ENCODE measurements around the gene KRTAP4-11.
"Not testable (repeated sequence)": the region's sequence is repeated elsewhere in the genome, so short reads cannot be mapped to it uniquely, and the experiment has no call there.

DNA sequence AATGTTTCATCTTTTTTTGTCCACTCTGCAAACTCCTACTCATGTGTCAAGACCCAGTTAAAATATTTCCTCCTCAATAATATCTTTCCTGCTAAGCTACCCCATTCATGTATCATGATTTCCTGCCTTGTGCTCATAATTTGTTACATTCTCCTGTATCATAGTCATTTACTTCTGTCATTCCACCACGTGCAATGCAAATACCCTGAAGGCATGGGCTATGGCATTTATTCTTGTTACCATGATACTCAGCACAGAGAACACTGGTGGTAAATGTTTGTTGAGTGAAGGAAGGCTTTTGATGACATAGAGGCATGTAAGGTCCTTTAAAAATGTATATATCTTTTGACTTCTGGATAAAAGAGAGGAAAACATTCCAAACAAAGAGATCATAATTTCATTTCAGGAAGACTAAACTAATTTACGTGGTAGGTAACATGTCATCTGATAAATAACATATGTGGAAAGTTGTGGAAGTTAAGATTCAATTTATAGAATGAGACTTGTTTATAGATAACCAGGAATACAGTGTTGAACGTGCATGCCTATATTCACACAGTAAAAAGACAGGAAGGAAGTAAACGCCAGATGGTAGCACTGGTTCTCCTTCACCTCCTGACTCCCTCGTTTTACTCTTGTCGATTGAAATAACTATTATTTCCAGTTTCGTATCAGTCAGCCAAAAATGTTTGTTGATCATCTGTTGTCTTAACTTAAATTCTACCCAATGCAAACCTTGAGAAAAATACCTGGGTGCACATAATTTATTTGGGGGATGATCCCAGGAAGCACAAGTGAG is 18.3 kb downstream of the KRTAP4-11 start:
- not testable (repeated sequence) for TF ChIP-seq EZH2 (IDR thresholded peaks at IDR 0.05; ENCODE audit: low read depth, low read length, severe bottlenecking); POLR2A (IDR thresholded peaks at IDR 0.05; ENCODE audit: control extremely low read depth in 1 of 2, low read depth in 2 of 2, low read length in 2 of 2); EP300 (IDR thresholded peaks at IDR 0.05; ENCODE audit: borderline replicate concordance in 1 of 2, low read depth in 2 of 2, low read length in 2 of 2); YY1 (IDR thresholded peaks at IDR 0.05; ENCODE audit: low read depth, low read length); CTCF (IDR thresholded peaks at IDR 0.05; ENCODE audit: control extremely low read depth in 1 of 3, insufficient read depth in 1 of 3, low read depth in 1 of 3, low read length in 3 of 3); POLR2AphosphoS5 (IDR thresholded peaks at IDR 0.05; ENCODE audit: low read depth, low read length); BRCA1 (IDR thresholded peaks at IDR 0.05; ENCODE audit: low read depth, low read length); SAP30 (IDR thresholded peaks at IDR 0.05; ENCODE audit: insufficient read depth, insufficient replicate concordance, low read length); TAF1 (IDR thresholded peaks at IDR 0.05; ENCODE audit: low read depth, low read length); KDM5A (IDR thresholded peaks at IDR 0.05; ENCODE audit: low read length)
